Fibroblast of lung (primary cell): ENCODE results near the gene PCMTD2.

Experiments
- CTCF ChIP-seq, 2 donors: IDR thresholded peaks in 1 of 2; conservative IDR thresholded peaks in 1 of 2; 1 replicate in 1 of 2; 2 replicates in 1 of 2; pipeline ENCODE4 v1.5.1; 2011 to 2012; ENCODE audit warnings: low read length in 2 of 2, control low read depth in 1 of 2, inconsistent platforms in 1 of 2, low read depth in 1 of 2, mild to moderate bottlenecking in 1 of 2
- EZH2 ChIP-seq: IDR thresholded peaks from 2 replicates; pipeline ENCODE4 v1.5.1; 2012; ENCODE audit warnings: low read length, control low read depth, mild to moderate bottlenecking; ENCODE audit errors: missing control alignments

GRCh38 chr20:64283646-64284045 lies 28.1 kb downstream of the PCMTD2 start:
- no peak for TF ChIP-seq CTCF (conservative IDR thresholded peaks at IDR 0.05 in 1 of 2, IDR thresholded peaks at IDR 0.05 in 1 of 2; ENCODE audit: low read depth in 1 of 2, low read length in 2 of 2)
- TF ChIP-seq EZH2 = no peak
